ENCODE results near the gene ATP11B.

- TF ChIP-seq BRCA1 (IDR thresholded peaks at IDR 0.05; ENCODE audit: low read depth, low read length) (no peak), RFX5 (IDR thresholded peaks at IDR 0.05; ENCODE audit: low read depth, low read length) (no peak), FOXK2 (IDR thresholded peaks at IDR 0.05) (no peak)
Measured at GRCh38 chr3:182818296-182818978, 25.1 kb downstream of the ATP11B start.
